Inflammatory macrophage (primary cell): Measurements from ENCODE around the gene MDFIC.

Source experiments
- DNase-seq, 2 donors: peaks; one replicate each; pipeline ENCODE4 v3.0.0-alpha.2; 2020 to 2022

Gene MDFIC

GRCh38 chr7:114928060-114928459 lies 6.2 kb downstream of the MDFIC start:
- no peak for DNase-seq

GRCh38 chr7:114929570-114929969 lies 7.7 kb downstream of the MDFIC start:
- DNase-seq, result no peak

GRCh38 chr7:114930107-114930661 lies 8.3 kb downstream of the MDFIC start:
- DNase-seq, result peak; percentile 58 to 75

- DNase-seq, result peak; percentile 70 to 87
Observed at GRCh38 chr7:114930829-114931655, 9.1 kb downstream of the MDFIC start.

- DNase-seq, result peak in 1 of 2 donors; percentile 12
Observed at GRCh38 chr7:114931656-114932011, 9.7 kb downstream of the MDFIC start.

GRCh38 chr7:114932991-114933390 lies 11.1 kb downstream of the MDFIC start:
- DNase-seq, result peak in 1 of 2 donors; percentile 72

GRCh38 chr7:114933658-114934057 lies 11.8 kb downstream of the MDFIC start:
- DNase-seq, result no peak

- DNase-seq, result peak in 1 of 2 donors; percentile 44
Observed at GRCh38 chr7:114934086-114934485, 12.2 kb downstream of the MDFIC start.

GRCh38 chr7:114934713-114935112 lies 12.8 kb downstream of the MDFIC start:
- DNase-seq, result no peak

- DNase-seq, result peak; percentile 76
Observed at GRCh38 chr7:114936471-114936870, 14.6 kb downstream of the MDFIC start.

- DNase-seq, result peak in 1 of 2 donors; percentile 6
Observed at GRCh38 chr7:114937446-114937845, 15.6 kb downstream of the MDFIC start.

GRCh38 chr7:114938785-114939184 lies 16.9 kb downstream of the MDFIC start:
- no peak for DNase-seq

GRCh38 chr7:114939484-114940097 lies 17.7 kb downstream of the MDFIC start:
- no peak for DNase-seq

GRCh38 chr7:114940220-114940619 lies 18.3 kb downstream of the MDFIC start:
- peak in 1 of 2 donors; percentile 37 for DNase-seq

- no peak for DNase-seq
Observed at GRCh38 chr7:114941692-114942091, 19.8 kb downstream of the MDFIC start.

- DNase-seq, result peak in 1 of 2 donors; percentile 68
Observed at GRCh38 chr7:114942446-114943175, 20.7 kb downstream of the MDFIC start.

GRCh38 chr7:114943530-114943929 lies 21.6 kb downstream of the MDFIC start:
- no peak for DNase-seq

- DNase-seq, result no peak
Observed at GRCh38 chr7:114943953-114944744, 22.3 kb downstream of the MDFIC start.

GRCh38 chr7:114944745-114945625 lies 23.1 kb downstream of the MDFIC start:
- no peak for DNase-seq

- no peak for DNase-seq
Observed at GRCh38 chr7:114949231-114949630, 27.3 kb downstream of the MDFIC start.

- DNase-seq, result no peak
Observed at GRCh38 chr7:114952296-114952695, 30.4 kb downstream of the MDFIC start.
